SK-N-MC (cell line): Measurements from ENCODE around the gene DUSP10.

ENCODE experiments used
- EZH2 ChIP-seq: fragments of 200-600 bp; sonication (generic); IDR thresholded peaks from one replicate; pipeline ENCODE4 v1.6.1; 2017; ENCODE audit warnings: antibody characterized with exemption
- FOXP2 ChIP-seq: optimal IDR thresholded peaks from 2 replicates; pipeline ENCODE3; 2011; ENCODE audit warnings: mild to moderate bottlenecking, moderate library complexity; ENCODE audit not compliant: insufficient read depth; ENCODE audit errors: extremely low read length, control extremely low read depth

DNA sequence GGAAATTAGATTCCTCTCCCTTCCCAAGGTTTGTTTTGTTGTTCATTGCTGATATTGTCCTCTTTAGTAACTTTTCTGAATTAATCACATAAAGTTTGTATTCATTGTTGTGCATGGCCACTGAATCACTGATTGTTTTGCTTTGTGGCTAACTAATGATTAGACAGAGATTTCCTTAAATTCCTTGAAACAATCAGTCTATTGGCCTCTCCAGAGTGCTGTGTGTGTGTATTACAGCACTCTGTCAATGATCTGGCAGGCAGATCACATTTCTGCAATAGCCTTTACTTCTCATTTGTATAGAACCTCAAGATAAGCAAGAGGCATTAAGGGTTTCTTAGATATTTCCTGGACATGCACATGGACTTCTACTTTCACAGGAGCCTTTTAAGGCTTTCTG is 78.6 kb downstream of the DUSP10 start:
- no peak for TF ChIP-seq EZH2
- TF ChIP-seq FOXP2 = no peak
